ENCODE measurements around the gene EPS8L1.

EPS8L1 gene

GRCh38 chr19:55070466-55071128 lies 5.1 kb upstream of the EPS8L1 start:
- Histone ChIP-seq H3K27me3 (ENCODE audit: control insufficient read depth in 1 of 2, insufficient read depth in 2 of 2, low read length in 2 of 2) (peaks cover 24 to 37% of the 10 kb centered on the region in 2 donors), H3K27ac (ENCODE audit: low read depth, low read length) (no peak overlapping the region), H3K4me1 (ENCODE audit: insufficient read depth, low read length) (no peaks in the 10 kb centered on the region)

GRCh38 chr19:55071129-55071502 lies 4.6 kb upstream of the EPS8L1 start:
- H3K9ac ChIP-seq (ENCODE audit: low read length) = no peak overlapping the region
- no peak overlapping the region for H3K27ac ChIP-seq (ENCODE audit: low read depth, low read length)
- H3K4me1 ChIP-seq (ENCODE audit: insufficient read depth, low read length) = no peaks in the 10 kb centered on the region
- no peak overlapping the region for H3K4me3 ChIP-seq (ENCODE audit: low read depth in 1 of 2, low read length in 2 of 2)
- no peaks in the 10 kb centered on the region for H3K36me3 ChIP-seq (ENCODE audit: insufficient read depth, low read length)
- H3K27me3 ChIP-seq (ENCODE audit: control insufficient read depth in 1 of 2, insufficient read depth in 2 of 2, low read length in 2 of 2) = peaks cover 24 to 42% of the 10 kb centered on the region in 2 donors
- peaks cover 7% of the 10 kb centered on the region for H3K9me3 ChIP-seq (ENCODE audit: low read length)

More at GRCh38 chr19:55070466-55071128, 5.1 kb upstream of the EPS8L1 start:
- H3K36me3 ChIP-seq (ENCODE audit: insufficient read depth, low read length) = no peaks in the 10 kb centered on the region
- no peak overlapping the region for H3K9ac ChIP-seq (ENCODE audit: low read length)
- H3K9me3 ChIP-seq (ENCODE audit: low read length) = peaks cover 7% of the 10 kb centered on the region
- no peak overlapping the region for H3K4me3 ChIP-seq (ENCODE audit: low read depth in 1 of 2, low read length in 2 of 2)

- peaks cover 28 to 46% of the 10 kb centered on the region in 2 donors for H3K27me3 ChIP-seq (ENCODE audit: control insufficient read depth in 1 of 2, insufficient read depth in 2 of 2, low read length in 2 of 2)
- H3K27ac ChIP-seq (ENCODE audit: low read depth, low read length) = no peak overlapping the region
- H3K9me3 ChIP-seq (ENCODE audit: low read length) = peaks cover 7% of the 10 kb centered on the region
- H3K4me3 ChIP-seq (ENCODE audit: low read depth in 1 of 2, low read length in 2 of 2) = no peak overlapping the region
- no peak overlapping the region for H3K9ac ChIP-seq (ENCODE audit: low read length)
- no peaks in the 10 kb centered on the region for H3K36me3 ChIP-seq (ENCODE audit: insufficient read depth, low read length)
- H3K4me1 ChIP-seq (ENCODE audit: insufficient read depth, low read length) = no peaks in the 10 kb centered on the region
These were observed 3.8 kb upstream of the EPS8L1 start for GRCh38 chr19:55071913-55072312.

- Histone ChIP-seq H3K4me1 (ENCODE audit: insufficient read depth, low read length) (peaks cover 5% of the 10 kb centered on the region), H3K4me3 (ENCODE audit: low read depth in 1 of 2, low read length in 2 of 2) (no peak overlapping the region), H3K36me3 (ENCODE audit: insufficient read depth, low read length) (no peaks in the 10 kb centered on the region), H3K9ac (ENCODE audit: low read length) (no peak overlapping the region), H3K27ac (ENCODE audit: low read depth, low read length) (no peak overlapping the region), H3K9me3 (ENCODE audit: low read length) (no peaks in the 10 kb centered on the region), H3K27me3 (ENCODE audit: control insufficient read depth in 1 of 2, insufficient read depth in 2 of 2, low read length in 2 of 2) (peaks cover 37 to 54% of the 10 kb centered on the region in 2 donors)
These were observed 652 bp downstream of the EPS8L1 start for GRCh38 chr19:55076321-55076720.

- Histone ChIP-seq H3K4me1 (ENCODE audit: insufficient read depth, low read length) (peaks cover 5% of the 10 kb centered on the region), H3K36me3 (ENCODE audit: insufficient read depth, low read length) (no peaks in the 10 kb centered on the region), H3K27me3 (ENCODE audit: control insufficient read depth in 1 of 2, insufficient read depth in 2 of 2, low read length in 2 of 2) (peaks cover 35 to 55% of the 10 kb centered on the region in 2 donors), H3K9ac (ENCODE audit: low read length) (no peak overlapping the region), H3K4me3 (ENCODE audit: low read depth in 1 of 2, low read length in 2 of 2) (no peak overlapping the region), H3K27ac (ENCODE audit: low read depth, low read length) (no peak overlapping the region), H3K9me3 (ENCODE audit: low read length) (no peaks in the 10 kb centered on the region)
These were observed 1.4 kb downstream of the EPS8L1 start for GRCh38 chr19:55077106-55077505.

GRCh38 chr19:55078996-55079395 lies 3.3 kb downstream of the EPS8L1 start:
- no peak overlapping the region for H3K4me3 ChIP-seq (ENCODE audit: low read depth in 1 of 2, low read length in 2 of 2)
- H3K9me3 ChIP-seq (ENCODE audit: low read length) = no peaks in the 10 kb centered on the region
- H3K36me3 ChIP-seq (ENCODE audit: insufficient read depth, low read length) = no peaks in the 10 kb centered on the region
- peaks cover 52 to 71% of the 10 kb centered on the region in 2 donors for H3K27me3 ChIP-seq (ENCODE audit: control insufficient read depth in 1 of 2, insufficient read depth in 2 of 2, low read length in 2 of 2)
- no peak overlapping the region for H3K27ac ChIP-seq (ENCODE audit: low read depth, low read length)
- H3K9ac ChIP-seq (ENCODE audit: low read length) = no peak overlapping the region
- peaks cover 5% of the 10 kb centered on the region for H3K4me1 ChIP-seq (ENCODE audit: insufficient read depth, low read length)

- H3K9me3 ChIP-seq (ENCODE audit: low read length) = no peaks in the 10 kb centered on the region
- no peak overlapping the region for H3K4me3 ChIP-seq (ENCODE audit: low read depth in 1 of 2, low read length in 2 of 2)
- H3K36me3 ChIP-seq (ENCODE audit: insufficient read depth, low read length) = no peaks in the 10 kb centered on the region
- peaks cover 5% of the 10 kb centered on the region for H3K4me1 ChIP-seq (ENCODE audit: insufficient read depth, low read length)
- no peak overlapping the region for H3K27ac ChIP-seq (ENCODE audit: low read depth, low read length)
- H3K27me3 ChIP-seq (ENCODE audit: control insufficient read depth in 1 of 2, insufficient read depth in 2 of 2, low read length in 2 of 2) = peaks cover 57 to 76% of the 10 kb centered on the region in 2 donors
- no peak overlapping the region for H3K9ac ChIP-seq (ENCODE audit: low read length)
These were observed 3.9 kb downstream of the EPS8L1 start for GRCh38 chr19:55079400-55080038.

- Histone ChIP-seq H3K36me3 (ENCODE audit: insufficient read depth, low read length) (no peaks in the 10 kb centered on the region), H3K4me3 (ENCODE audit: low read depth in 1 of 2, low read length in 2 of 2) (peak overlapping the region; percentile 18 to 21), H3K27me3 (ENCODE audit: control insufficient read depth in 1 of 2, insufficient read depth in 2 of 2, low read length in 2 of 2) (peaks cover 65 to 84% of the 10 kb centered on the region in 2 donors), H3K9ac (ENCODE audit: low read length) (no peak overlapping the region), H3K27ac (ENCODE audit: low read depth, low read length) (no peak overlapping the region), H3K9me3 (ENCODE audit: low read length) (no peaks in the 10 kb centered on the region), H3K4me1 (ENCODE audit: insufficient read depth, low read length) (peaks cover 5% of the 10 kb centered on the region)
These were observed 4.7 kb downstream of the EPS8L1 start for GRCh38 chr19:55080121-55080967.

GRCh38 chr19:55080968-55081769 lies 5.5 kb downstream of the EPS8L1 start:
- no peaks in the 10 kb centered on the region for H3K9me3 ChIP-seq (ENCODE audit: low read length)
- no peak overlapping the region for H3K9ac ChIP-seq (ENCODE audit: low read length)
- H3K36me3 ChIP-seq (ENCODE audit: insufficient read depth, low read length) = no peaks in the 10 kb centered on the region
- H3K27me3 ChIP-seq (ENCODE audit: control insufficient read depth in 1 of 2, insufficient read depth in 2 of 2, low read length in 2 of 2) = peaks cover 72 to 84% of the 10 kb centered on the region in 2 donors
- H3K4me3 ChIP-seq (ENCODE audit: low read depth in 1 of 2, low read length in 2 of 2) = peak overlapping the region; percentile 18 to 21
- H3K27ac ChIP-seq (ENCODE audit: low read depth, low read length) = no peak overlapping the region
- H3K4me1 ChIP-seq (ENCODE audit: insufficient read depth, low read length) = peaks cover 8% of the 10 kb centered on the region

GRCh38 chr19:55081770-55082019 lies 6.0 kb downstream of the EPS8L1 start:
- no peak overlapping the region for H3K4me3 ChIP-seq (ENCODE audit: low read depth in 1 of 2, low read length in 2 of 2)
- H3K9me3 ChIP-seq (ENCODE audit: low read length) = no peaks in the 10 kb centered on the region
- H3K9ac ChIP-seq (ENCODE audit: low read length) = no peak overlapping the region
- peaks cover 73 to 84% of the 10 kb centered on the region in 2 donors for H3K27me3 ChIP-seq (ENCODE audit: control insufficient read depth in 1 of 2, insufficient read depth in 2 of 2, low read length in 2 of 2)
- H3K27ac ChIP-seq (ENCODE audit: low read depth, low read length) = no peak overlapping the region
- peaks cover 11% of the 10 kb centered on the region for H3K4me1 ChIP-seq (ENCODE audit: insufficient read depth, low read length)
- no peaks in the 10 kb centered on the region for H3K36me3 ChIP-seq (ENCODE audit: insufficient read depth, low read length)

All from muscle layer of colon (tissue), 2 donors.